Astrocyte (in vitro differentiated cells and primary cell): Measurements from ENCODE around the gene SLC25A41.

Experiments used
- CTCF ChIP-seq: IDR thresholded peaks from 2 replicates; pipeline ENCODE4 v1.5.1; 2011; ENCODE audit warnings: low read depth, mild to moderate bottlenecking, inconsistent platforms, low read length, moderate library complexity; ENCODE audit not compliant: insufficient read depth
- EZH2 ChIP-seq: IDR thresholded peaks from 2 replicates; pipeline ENCODE4 v1.6.1; 2012; ENCODE audit warnings: mild to moderate bottlenecking, low read length, inconsistent platforms; ENCODE audit not compliant: insufficient read depth

- no peak for TF ChIP-seq CTCF
- peak; percentile 74 for TF ChIP-seq EZH2
Measured at GRCh38 chr19:6464070-6464873, 30.7 kb upstream of the SLC25A41 start, which contains the start of gene CRB3.
